B cell (primary cell): ENCODE measurements around the gene NTM. TPM values are rescaled to one million over a fixed set of nuclear protein-coding genes. Genes with fewer than 3 reads are reported as not detected.

Experiments
- ATAC-seq: fragments of 200-7000 bp; cut with Tn5 transposase; one replicate; pipeline ENCODE4 v1.10.0; 2021; ENCODE audit warnings: low read depth, mild to moderate bottlenecking, moderate number of reproducible peaks, moderate library complexity
- CTCF ChIA-PET: fragments of 350-600 bp; sonication (Branson Sonifier 250); formaldehyde crosslinking; loops from one replicate; lab custom pipeline; 2021; ENCODE audit warnings: antibody characterized with exemption, inconsistent platforms; lab: Charles Lee
- POLR2A ChIA-PET: fragments of 350-600 bp; sonication (Branson Sonifier 250); formaldehyde crosslinking; loops from one replicate; lab custom pipeline; 2021; ENCODE audit warnings: antibody characterized with exemption; lab: Charles Lee
- DNase-seq: peaks from one replicate; pipeline ENCODE4 v3.0.0; 2013
- H2AFZ ChIP-seq: 2 replicates; pipeline ENCODE4 v1.6.1; 2012; ENCODE audit warnings: mild to moderate bottlenecking, low read depth, low read length; ENCODE audit not compliant: insufficient read depth, poor library complexity, severe bottlenecking
- H3K27ac ChIP-seq, 2 donors: 1 replicate in 1 of 2; 2 replicates in 1 of 2; pipeline ENCODE4 v1.5.1; 2012 to 2013; ENCODE audit warnings: low read length in 2 of 2, mild to moderate bottlenecking in 2 of 2, moderate library complexity in 1 of 2
- H3K27me3 ChIP-seq, 4 experiments: fragments of 200-600 bp in 1 of 4; sonication (generic) in 1 of 4; replicated peaks in 1 of 4; 1 replicate in 2 of 4; 2 replicates in 2 of 4; pipeline versions ENCODE4 v1.6.1 to v1.7.0; 2013 to 2016; ENCODE audit warnings: low read length in 3 of 4, mild to moderate bottlenecking in 2 of 4, mixed read lengths in 1 of 4, moderate library complexity in 1 of 4; ENCODE audit not compliant: insufficient read depth in 4 of 4, control insufficient read depth in 3 of 4; ENCODE audit errors: control extremely low read depth in 1 of 4
- H3K36me3 ChIP-seq, 2 experiments: replicated peaks in 1 of 2; 1 replicate in 1 of 2; 2 replicates in 1 of 2; pipeline versions ENCODE4 v1.6.1 to v1.7.1; 2013; ENCODE audit warnings: low read length in 1 of 2; ENCODE audit not compliant: insufficient read depth in 2 of 2, control insufficient read depth in 1 of 2; ENCODE audit errors: control extremely low read depth in 1 of 2, extremely low read depth in 1 of 2
- H3K4me1 ChIP-seq, 2 donors: fragments of 200-600 bp in 1 of 2; sonication (generic) in 1 of 2; 1 replicate in 1 of 2; 2 replicates in 1 of 2; pipeline versions ENCODE4 v1.5.1 to v1.6.1; 2013 to 2017; ENCODE audit warnings: low read length in 2 of 2; ENCODE audit not compliant: control insufficient read depth in 2 of 2, insufficient read depth in 2 of 2
- H3K4me2 ChIP-seq: replicated peaks from 2 replicates; pipeline ENCODE3; 2012; ENCODE audit warnings: mild to moderate bottlenecking, low read depth, low read length; ENCODE audit not compliant: poor library complexity, severe bottlenecking
- H3K4me3 ChIP-seq, 5 experiments: fragments of 200-600 bp in 1 of 5; sonication (generic) in 1 of 5; 1 replicate in 3 of 5; 2 replicates in 2 of 5; pipeline versions ENCODE4 v1.5.1 to v1.7.0; 2011 to 2016; ENCODE audit warnings: low read length in 4 of 5, mild to moderate bottlenecking in 4 of 5, low read depth in 2 of 5, control low read depth in 1 of 5, moderate library complexity in 1 of 5; ENCODE audit not compliant: insufficient read depth in 1 of 5; ENCODE audit errors: control extremely low read depth in 1 of 5, extremely low read depth in 1 of 5
- H3K79me2 ChIP-seq: fragments of 200-600 bp; sonication (generic); one replicate; pipeline ENCODE4 v1.6.0; 2016; ENCODE audit warnings: low read length; ENCODE audit not compliant: control insufficient read depth, insufficient read depth
- H3K9ac ChIP-seq: fragments of 200-600 bp; sonication (generic); 2 replicates; pipeline ENCODE4 v1.6.1; 2017; ENCODE audit warnings: mild to moderate bottlenecking, low read length, moderate library complexity
- H3K9me3 ChIP-seq, 3 donors: one replicate each; pipeline versions ENCODE4 v1.6.1 to v1.7.1; 2013; ENCODE audit warnings: low read length in 2 of 3; ENCODE audit not compliant: control insufficient read depth in 2 of 3, insufficient read depth in 1 of 3; ENCODE audit errors: control extremely low read depth in 1 of 3
- H4K20me1 ChIP-seq: 2 replicates; pipeline ENCODE4 v1.6.0; 2012; ENCODE audit warnings: mild to moderate bottlenecking, low read length; ENCODE audit not compliant: insufficient read depth, control insufficient read depth, poor library complexity, severe bottlenecking
- H3K27ac Mint-ChIP-seq: one replicate; pipeline ENCODE4 v1.8.0; 2021; ENCODE audit warnings: mixed read lengths
- H3K27me3 Mint-ChIP-seq: one replicate; pipeline ENCODE4 v1.8.0; 2021; ENCODE audit warnings: mixed read lengths
- H3K4me1 Mint-ChIP-seq: one replicate; pipeline ENCODE4 v1.8.0; 2021; ENCODE audit warnings: mixed read lengths
- H3K4me3 Mint-ChIP-seq: one replicate; pipeline ENCODE4 v1.8.0; 2021; ENCODE audit warnings: mixed read lengths
- H3K9me3 Mint-ChIP-seq: one replicate; pipeline ENCODE4 v1.8.0; 2022; ENCODE audit warnings: mixed read lengths; ENCODE audit not compliant: insufficient read depth
- EZH2 ChIP-seq: IDR thresholded peaks from 2 replicates; pipeline ENCODE4 v1.6.1; 2012; ENCODE audit warnings: borderline replicate concordance, low read depth, mild to moderate bottlenecking, moderate library complexity, low read length; ENCODE audit not compliant: insufficient read depth, poor library complexity, severe bottlenecking
- WGBS: methylation state at CpG from one replicate; pipeline ENCODE4 v1.1.5; 2013; ENCODE audit warnings: missing lambda C conversion rate; ENCODE audit not compliant: insufficient coverage; 5-methylcytosine and 5-hydroxymethylcytosine counted together
- intact Hi-C: fragments of 100-400 bp; cut with micrococcal nuclease; formaldehyde crosslinking; loops from one replicate; pipeline ENCODE4 v1.10.0; 2022
- polyA plus RNA-seq: library from polyadenylated mRNA; depleted of rRNA; stranded (reverse); fragments of >200 nt; gene quantifications from 2 replicates; pipeline ENCODE4 v1.2.3, GENCODE V29; 2012
- total RNA-seq, 2 donors: library from RNA; stranded (reverse); fragments of 120-200 nt in 1 of 2; gene quantifications; 1 replicate in 1 of 2; 2 replicates in 1 of 2; pipeline versions ENCODE4 v1.2.3 to v1.2.4, GENCODE V29; 2013 to 2022
- TF ChIP-seq, protein P1 (sequence below): fragments of 200-600 bp; IDR thresholded peaks from one replicate; pipeline ENCODE4 v1.8.0; 2022; ENCODE audit warnings: antibody characterized with exemption, mild to moderate bottlenecking

NTM gene
- total and polyA plus RNA-seq, 2 donors (not counting 1 experiment from before 2014, with no cell fraction given), result not detected

DNA sequence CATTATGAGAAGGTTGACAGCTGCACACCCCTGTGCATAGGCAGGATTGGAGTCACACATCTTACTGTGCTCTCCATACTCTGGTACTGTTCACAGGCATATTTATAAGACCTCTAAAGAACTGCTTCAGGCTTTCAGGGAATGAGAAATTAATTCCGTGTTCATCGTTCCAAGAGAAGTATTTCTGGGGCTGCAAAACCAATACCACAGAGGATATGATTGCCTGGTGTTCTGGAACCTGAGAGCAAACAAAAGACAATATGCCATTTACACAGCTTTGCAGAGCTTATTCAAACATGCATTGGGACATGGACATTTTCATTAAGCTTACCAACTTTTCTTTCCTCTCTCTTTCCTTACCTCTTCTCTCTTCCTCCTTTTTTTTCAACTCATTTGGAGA, 388.7 kb downstream of the NTM start:
- Histone ChIP-seq H3K27me3 (no peaks in the 10 kb centered on the region), H3K4me3 (no peak overlapping the region), H3K79me2 (no peaks in the 10 kb centered on the region), H4K20me1 (no peaks in the 10 kb centered on the region), H3K9ac (no peak overlapping the region), H3K4me2 (no peak overlapping the region), H3K27ac (no peak overlapping the region), H3K36me3 (no peaks in the 10 kb centered on the region), H3K4me1 (no peaks in the 10 kb centered on the region), H2AFZ (no peak overlapping the region), H3K9me3 (peaks cover 0 to 9% (median 0%) of the 10 kb centered on the region in 3 donors)
- Mint-ChIP-seq H3K27ac (no peak overlapping the region), H3K4me1 (no peaks in the 10 kb centered on the region), H3K4me3 (no peak overlapping the region), H3K9me3 (no peaks in the 10 kb centered on the region), H3K27me3 (no peaks in the 10 kb centered on the region)
- 100% methylated on average over 1 of the region's 2 CpGs for WGBS
- DNase-seq, result no peak
- intact Hi-C loops, result no loop called here
- TF ChIP-seq, protein P1, sequence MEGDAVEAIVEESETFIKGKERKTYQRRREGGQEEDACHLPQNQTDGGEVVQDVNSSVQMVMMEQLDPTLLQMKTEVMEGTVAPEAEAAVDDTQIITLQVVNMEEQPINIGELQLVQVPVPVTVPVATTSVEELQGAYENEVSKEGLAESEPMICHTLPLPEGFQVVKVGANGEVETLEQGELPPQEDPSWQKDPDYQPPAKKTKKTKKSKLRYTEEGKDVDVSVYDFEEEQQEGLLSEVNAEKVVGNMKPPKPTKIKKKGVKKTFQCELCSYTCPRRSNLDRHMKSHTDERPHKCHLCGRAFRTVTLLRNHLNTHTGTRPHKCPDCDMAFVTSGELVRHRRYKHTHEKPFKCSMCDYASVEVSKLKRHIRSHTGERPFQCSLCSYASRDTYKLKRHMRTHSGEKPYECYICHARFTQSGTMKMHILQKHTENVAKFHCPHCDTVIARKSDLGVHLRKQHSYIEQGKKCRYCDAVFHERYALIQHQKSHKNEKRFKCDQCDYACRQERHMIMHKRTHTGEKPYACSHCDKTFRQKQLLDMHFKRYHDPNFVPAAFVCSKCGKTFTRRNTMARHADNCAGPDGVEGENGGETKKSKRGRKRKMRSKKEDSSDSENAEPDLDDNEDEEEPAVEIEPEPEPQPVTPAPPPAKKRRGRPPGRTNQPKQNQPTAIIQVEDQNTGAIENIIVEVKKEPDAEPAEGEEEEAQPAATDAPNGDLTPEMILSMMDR, result no peak
- no peak for TF ChIP-seq EZH2
- CTCF ChIA-PET, result no interaction called here
- POLR2A ChIA-PET, result no interaction called here
- no peak for ATAC-seq

DNA sequence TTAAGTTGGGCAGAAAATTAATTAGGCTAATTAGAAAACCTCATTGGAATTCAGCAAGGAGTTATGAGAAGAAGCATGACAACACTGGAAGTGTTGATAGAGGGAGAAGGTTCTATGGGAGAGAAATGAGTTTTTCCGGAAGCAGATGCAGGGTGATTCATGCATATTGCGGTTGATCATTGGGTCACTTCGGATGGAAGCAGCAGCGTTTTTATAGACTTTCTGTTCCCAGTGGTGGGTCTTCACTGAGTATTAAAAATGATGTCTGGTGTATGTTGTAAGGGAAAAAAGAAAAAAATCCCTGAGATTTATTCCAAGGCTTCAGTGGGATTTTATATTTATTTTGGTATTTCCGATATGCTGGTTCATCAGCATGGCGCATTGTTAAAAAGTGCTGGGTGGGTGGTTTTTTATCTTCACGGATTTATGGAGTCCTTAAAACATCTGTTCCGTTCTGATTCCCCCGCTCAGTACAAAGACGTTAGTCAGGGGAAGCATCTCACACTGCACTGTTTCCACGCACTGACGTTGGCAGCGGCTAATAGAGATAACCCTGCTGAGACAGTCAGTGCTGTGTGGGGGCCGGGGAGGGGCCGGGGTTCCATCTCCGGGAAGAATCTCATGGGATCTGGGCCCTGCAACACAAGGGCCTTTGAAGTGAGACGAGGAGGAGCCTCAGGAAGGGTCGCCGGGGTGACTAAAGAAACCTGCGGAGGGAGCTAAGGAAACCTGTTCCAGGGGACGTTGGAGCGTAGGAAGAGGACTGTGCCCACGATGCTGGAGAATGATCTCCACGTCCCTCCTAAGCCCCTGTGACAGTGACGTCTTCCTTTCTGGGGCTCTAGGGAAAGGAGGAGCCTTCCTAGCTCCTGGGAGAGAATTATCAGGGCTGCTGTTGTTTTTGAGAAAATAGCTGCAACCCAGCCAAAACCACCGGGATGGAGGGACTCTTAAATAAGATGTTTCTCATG, 390.0 kb downstream of the NTM start:
- Mint-ChIP-seq H3K4me3 (no peak overlapping the region), H3K27ac (no peak overlapping the region), H3K4me1 (no peaks in the 10 kb centered on the region), H3K27me3 (no peaks in the 10 kb centered on the region), H3K9me3 (no peaks in the 10 kb centered on the region)
- H3K36me3 ChIP-seq, result no peaks in the 10 kb centered on the region
- H4K20me1 ChIP-seq, result no peaks in the 10 kb centered on the region
- no peak overlapping the region for H3K4me3 ChIP-seq
- intact Hi-C loops, result no loop called here
- 86% methylated on average over 26 of the region's 26 CpGs for WGBS
- ChIA-PET CTCF (no interaction called here), POLR2A (no interaction called here)
- TF ChIP-seq, protein P1, result no peak
- TF ChIP-seq EZH2, result no peak
- DNase-seq, result no peak
- no peak overlapping the region for H3K4me2 ChIP-seq
- no peaks in the 10 kb centered on the region for H3K27me3 ChIP-seq
- H3K4me1 ChIP-seq, result no peaks in the 10 kb centered on the region
- no peak overlapping the region for H3K27ac ChIP-seq
- no peak for ATAC-seq
- H3K9ac ChIP-seq, result no peak overlapping the region
- no peak overlapping the region for H2AFZ ChIP-seq
- no peaks in the 10 kb centered on the region for H3K79me2 ChIP-seq
- H3K9me3 ChIP-seq, result peaks cover 0 to 7% (median 0%) of the 10 kb centered on the region in 3 donors
